GM19468 (cell line): ENCODE results near the gene CACNA2D2.

Source experiments
- ATAC-seq: cut with Tn5 transposase; IDR thresholded peaks from one replicate; pipeline ENCODE4 v1.9.1; 2021; ENCODE audit warnings: mild to moderate bottlenecking, moderate library complexity, moderate number of reproducible peaks; ENCODE audit not compliant: unreplicated experiment; ENCODE audit errors: extremely low read depth

The CACNA2D2 gene

GRCh38 chr3:50319894-50320625 is 183.4 kb downstream of the CACNA2D2 start:
- no peak for ATAC-seq

- ATAC-seq: no peak
Observed at GRCh38 chr3:50319181-50319893, 184.1 kb downstream of the CACNA2D2 start.

GRCh38 chr3:50318615-50319014 is 184.8 kb downstream of the CACNA2D2 start:
- ATAC-seq: no peak

- ATAC-seq: no peak
Observed at GRCh38 chr3:50318163-50318562, 185.3 kb downstream of the CACNA2D2 start.

- ATAC-seq: no peak
Observed at GRCh38 chr3:50317300-50317699, 186.1 kb downstream of the CACNA2D2 start.

GRCh38 chr3:50316657-50317242 is 186.7 kb downstream of the CACNA2D2 start:
- no peak for ATAC-seq

- no peak for ATAC-seq
Observed at GRCh38 chr3:50314816-50315215, 188.6 kb downstream of the CACNA2D2 start.

DNA sequence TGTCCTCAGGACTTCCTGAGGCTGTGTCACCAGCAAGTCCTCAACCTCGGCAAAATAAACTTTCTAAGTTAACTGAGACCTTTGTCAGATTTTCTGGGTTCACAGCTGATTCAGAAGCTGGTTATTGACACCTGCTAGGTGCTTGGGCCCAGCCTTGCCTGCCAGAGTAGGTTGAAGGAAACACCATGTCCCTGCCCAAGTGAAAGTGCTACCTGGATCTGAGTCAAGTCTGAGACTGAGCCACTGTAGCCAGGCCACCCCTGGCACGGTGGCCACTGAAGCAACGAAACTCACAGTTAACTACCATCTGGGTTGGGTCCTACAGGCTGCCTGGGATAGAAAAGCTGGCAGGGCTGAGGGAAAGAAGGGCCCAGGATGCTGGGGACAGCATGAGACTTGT is 189.1 kb downstream of the CACNA2D2 start:
- no peak for ATAC-seq
